SK-N-SH (cell line): Measurements from ENCODE around the gene DHCR24. TPM values are rescaled to one million over a fixed set of nuclear protein-coding genes. Genes with fewer than 3 reads are reported as not detected.

ENCODE experiments used
- CTCF ChIA-PET: fragments of 300-600, 350-600 bp; formaldehyde crosslinking; extraction: SDS; loops from one replicate; lab custom pipeline; 2021; lab: Yijun Ruan, JAX
- POLR2A ChIA-PET: fragments of 350-600 bp; sonication (Branson Sonifier 250); formaldehyde crosslinking; extraction: SDS; loops from one replicate; lab custom pipeline; 2020; ENCODE audit warnings: antibody characterized with exemption, inconsistent platforms; lab: Yijun Ruan, JAX
- DNase-seq: peaks from one replicate; pipeline ENCODE4 v3.0.0; 2012
- H2AFZ ChIP-seq: fragments of 200-600 bp; sonication (generic); 2 replicates; pipeline ENCODE4 v1.8.1; 2016; ENCODE audit warnings: antibody characterized with exemption, mild to moderate bottlenecking, low read depth
- H3F3A ChIP-seq: fragments of 200-600 bp; sonication (generic); replicated peaks from 2 replicates; pipeline ENCODE3; 2016; ENCODE audit warnings: antibody characterized with exemption, mild to moderate bottlenecking; ENCODE audit not compliant: insufficient read depth
- H3K27ac ChIP-seq, 2 experiments: fragments of 200-500 bp in 1 of 2; fragments of 200-600 bp in 1 of 2; sonication (Bioruptor generic) in 1 of 2; sonication (generic), shearing (Covaris generic) in 1 of 2; 2 replicates each; pipeline versions ENCODE4 v1.5.1 to v1.6.1; 2014 to 2016; ENCODE audit warnings: low read depth in 2 of 2, inconsistent platforms in 1 of 2, low read length in 1 of 2, mild to moderate bottlenecking in 1 of 2, mixed read lengths in 1 of 2
- H3K27me3 ChIP-seq: fragments of 200-600 bp; sonication (generic), shearing (Covaris generic); 2 replicates; pipeline ENCODE4 v1.6.1; 2016; ENCODE audit warnings: mixed run types; ENCODE audit not compliant: insufficient read depth
- H3K36me3 ChIP-seq, 2 experiments: fragments of 200-500 bp in 1 of 2; fragments of 200-600 bp in 1 of 2; sonication (Bioruptor generic) in 1 of 2; sonication (generic) in 1 of 2; replicated peaks in 1 of 2; 2 replicates each; pipeline versions ENCODE3 to v1.5.1; 2014 to 2016; ENCODE audit warnings: low read length in 1 of 2, mild to moderate bottlenecking in 1 of 2; ENCODE audit not compliant: insufficient read depth in 2 of 2, control insufficient read depth in 1 of 2
- H3K4me1 ChIP-seq, 2 experiments: fragments of 200-500 bp in 1 of 2; fragments of 200-600 bp in 1 of 2; sonication (Bioruptor generic) in 1 of 2; sonication (generic), shearing (Covaris generic) in 1 of 2; 2 replicates each; pipeline versions ENCODE4 v1.5.1 to v1.6.1; 2014 to 2016; ENCODE audit warnings: low read depth in 1 of 2, low read length in 1 of 2, mixed run types in 1 of 2; ENCODE audit not compliant: insufficient read depth in 2 of 2, control insufficient read depth in 1 of 2
- H3K4me2 ChIP-seq: fragments of 200-600 bp; sonication (generic), shearing (Covaris generic); 2 replicates; pipeline ENCODE4 v1.6.1; 2017; ENCODE audit warnings: mixed run types
- H3K4me3 ChIP-seq, 2 experiments: fragments of 200-500 bp in 1 of 2; fragments of 200-600 bp in 1 of 2; sonication (Bioruptor generic) in 1 of 2; sonication (generic), shearing (Covaris generic) in 1 of 2; 2 replicates each; pipeline versions ENCODE4 v1.5.1 to v1.8.1; 2014 to 2016; ENCODE audit warnings: low read depth in 2 of 2, inconsistent platforms in 1 of 2, low read length in 1 of 2, mild to moderate bottlenecking in 1 of 2, mixed read lengths in 1 of 2, moderate library complexity in 1 of 2
- H3K79me2 ChIP-seq: fragments of 200-600 bp; sonication (generic); 2 replicates; pipeline ENCODE4 v1.8.1; 2017; ENCODE audit warnings: mild to moderate bottlenecking; ENCODE audit not compliant: insufficient read depth
- H3K9ac ChIP-seq: fragments of 200-600 bp; sonication (generic); 2 replicates; pipeline ENCODE4 v1.6.1; 2017; ENCODE audit warnings: mixed run types
- H3K9me2 ChIP-seq: fragments of 200-600 bp; sonication (generic); 2 replicates; pipeline ENCODE4 v1.6.1; 2017; ENCODE audit warnings: mixed run types
- H3K9me3 ChIP-seq: fragments of 200-600 bp; sonication (generic); 2 replicates; pipeline ENCODE4 v1.6.1; 2017; ENCODE audit warnings: mixed run types, mild to moderate bottlenecking, moderate library complexity
- H4K20me1 ChIP-seq: fragments of 200-600 bp; sonication (generic); 2 replicates; pipeline ENCODE4 v1.6.1; 2017; ENCODE audit warnings: mild to moderate bottlenecking, mixed run types; ENCODE audit not compliant: insufficient read depth
- EZH2phosphoT487 ChIP-seq: fragments of 200-600 bp; sonication (generic); IDR thresholded peaks from 2 replicates; pipeline ENCODE4 v1.6.1; 2017; ENCODE audit warnings: low read depth, mixed run types, mild to moderate bottlenecking, antibody characterized with exemption, moderate library complexity, borderline replicate concordance
- FOSL2 ChIP-seq: IDR thresholded peaks from 2 replicates; pipeline ENCODE4 v1.4.0; 2012; ENCODE audit warnings: low read depth, mild to moderate bottlenecking, moderate library complexity, borderline replicate concordance
- JUND ChIP-seq: IDR thresholded peaks from 2 replicates; pipeline ENCODE4 v1.4.0; 2012
- MAX ChIP-seq: IDR thresholded peaks from 2 replicates; pipeline ENCODE4 v1.4.0; 2012; ENCODE audit warnings: low read depth
- RAD21 ChIP-seq: IDR thresholded peaks from 2 replicates; pipeline ENCODE4 v1.6.1; 2012; ENCODE audit warnings: mild to moderate bottlenecking, low read length
- RFX5 ChIP-seq: IDR thresholded peaks from 2 replicates; pipeline ENCODE4 v1.6.1; 2012; ENCODE audit warnings: mild to moderate bottlenecking, improper control_type of control experiment, low read length
- RXRA ChIP-seq: IDR thresholded peaks from 2 replicates; pipeline ENCODE4 v1.4.0; 2012; ENCODE audit warnings: low read depth, mild to moderate bottlenecking, borderline replicate concordance
- SMC3 ChIP-seq: IDR thresholded peaks from 2 replicates; pipeline ENCODE4 v1.6.1; 2012; ENCODE audit warnings: low read depth, low read length, improper control_type of control experiment
- TAF1 ChIP-seq: IDR thresholded peaks from 2 replicates; pipeline ENCODE4 v1.6.1; 2012; ENCODE audit warnings: low read depth, mild to moderate bottlenecking, low read length, moderate library complexity, borderline replicate concordance
- TEAD4 ChIP-seq: IDR thresholded peaks from 2 replicates; pipeline ENCODE4 v1.4.0; 2012; ENCODE audit warnings: mild to moderate bottlenecking, borderline replicate concordance; ENCODE audit not compliant: insufficient read depth
- USF1 ChIP-seq: IDR thresholded peaks from 2 replicates; pipeline ENCODE4 v1.4.0; 2012; ENCODE audit warnings: low read depth, borderline replicate concordance
- USF2 ChIP-seq: fragments of 150-350 bp; IDR thresholded peaks from 2 replicates; pipeline ENCODE4 v1.6.1; 2017; ENCODE audit warnings: antibody characterized with exemption, low read length, low read depth, borderline replicate concordance
- YY1 ChIP-seq: IDR thresholded peaks from 2 replicates; pipeline ENCODE4 v1.4.0; 2012; ENCODE audit warnings: low read depth, mild to moderate bottlenecking
- ZBTB33 ChIP-seq: IDR thresholded peaks from 2 replicates; pipeline ENCODE4 v1.4.0; 2012; ENCODE audit warnings: low read depth, borderline replicate concordance
- WGBS: methylation state at CpG from one replicate; pipeline ENCODE4 v1.1.6; 2017; ENCODE audit warnings: low lambda C conversion rate; 5-methylcytosine and 5-hydroxymethylcytosine counted together
- polyA plus RNA-seq, 3 experiments: library from polyadenylated mRNA; depleted of rRNA; stranded (reverse); fragments of >200 nt; gene quantifications; 2 replicates each; pipeline ENCODE4 v1.2.3, GENCODE V29; 2012

DHCR24 gene
- polyA plus RNA-seq, 1 of the 3 experiments (the other 2 are of a cell fraction): 4.3 TPM

GRCh38 chr1:54815086-54815876, 71.7 kb downstream of the DHCR24 start:
- Histone ChIP-seq H2AFZ (no peak overlapping the region), H3K27me3 (no peaks in the 10 kb centered on the region), H3K4me3 (no peak overlapping the region), H3K4me2 (no peak overlapping the region), H3K4me1 (peaks cover 0 to 1% of the 10 kb centered on the region in 2 experiments; a peak in 1 of 4 replicates), H3F3A (no peaks in the 10 kb centered on the region), H3K9me2 (no peaks in the 10 kb centered on the region), H3K27ac (no peak overlapping the region), H3K36me3 (no peaks in the 10 kb centered on the region), H3K9me3 (no peaks in the 10 kb centered on the region), H4K20me1 (no peaks in the 10 kb centered on the region), H3K9ac (no peak overlapping the region), H3K79me2 (no peaks in the 10 kb centered on the region)
- ChIA-PET CTCF (interaction anchor here (1.1 to 1.4 kb wide), 5 partner anchors 23 to 693 kb away, joined by 3 read pairs; no protein-coding TSS in a partner anchor), POLR2A (no interaction called here)
- no peak for DNase-seq
- TF ChIP-seq RFX5: no peak
- no peak for TF ChIP-seq USF2
- TF ChIP-seq JUND: no peak
- TF ChIP-seq EZH2phosphoT487: no peak
- TF ChIP-seq MAX: no peak
- TF ChIP-seq TEAD4: no peak
- TF ChIP-seq RXRA: no peak
- no peak for TF ChIP-seq ZBTB33
- TF ChIP-seq TAF1: no peak
- no peak for TF ChIP-seq SMC3
- no peak for TF ChIP-seq FOSL2
- no peak for TF ChIP-seq YY1
- TF ChIP-seq RAD21: no peak
- no peak for TF ChIP-seq USF1
- WGBS: 88% methylated on average over 7 of the region's 7 CpGs
